Adrenal gland (tissue), 5 donors: ENCODE data around the gene CDHR2.

ENCODE experiments used
- CTCF ChIP-seq, 6 experiments: fragments of 450-650 bp in 4 of 6; fragments of 200-600 bp in 2 of 6; sonication (generic) in 1 of 6; IDR thresholded peaks; 1 replicate in 5 of 6; 2 replicates in 1 of 6; pipeline versions ENCODE4 v1.5.1 to v1.8.0; 2016 to 2021; ENCODE audit warnings: antibody characterized with exemption in 6 of 6, mild to moderate bottlenecking in 2 of 6, moderate library complexity in 1 of 6
- POLR2A ChIP-seq, 2 donors: fragments of 450-650 bp; IDR thresholded peaks; one replicate each; pipeline ENCODE4 v1.6.1; 2017; ENCODE audit warnings: antibody characterized with exemption in 2 of 2, mild to moderate bottlenecking in 2 of 2, moderate library complexity in 1 of 2
- donor health status: DM: no; HTN: no; CAD: no.

- TF ChIP-seq CTCF (IDR thresholded peaks at IDR 0.05): no peak
- TF ChIP-seq POLR2A (IDR thresholded peaks at IDR 0.05): no peak
Measured at GRCh38 chr5:176631383-176632200, 82.5 kb downstream of the CDHR2 start.
